ENCODE data around the gene REC114.

DNA sequence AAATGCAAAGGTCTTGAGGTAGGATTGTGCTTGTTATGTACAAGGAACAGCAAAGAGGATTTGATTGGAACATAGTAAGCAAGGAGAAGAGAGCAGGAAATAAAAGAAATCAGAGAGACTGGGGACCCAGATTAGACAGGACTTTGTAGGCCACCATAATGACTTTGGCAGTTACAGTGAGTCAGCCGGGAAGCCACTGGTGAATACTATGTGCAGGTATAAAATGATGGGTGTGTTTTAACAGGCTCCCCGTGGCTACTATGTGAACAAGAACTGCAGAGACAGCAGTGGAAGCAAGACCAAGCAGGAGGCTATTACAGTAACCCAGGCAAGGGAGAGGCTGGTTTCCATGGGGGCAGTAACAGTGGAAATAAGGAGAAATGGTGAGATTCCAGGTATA lies 135.1 kb downstream of the REC114 start:
- no peak for TF ChIP-seq POLR2A (IDR thresholded peaks at IDR 0.05; ENCODE audit: low read length)
- TF ChIP-seq GATA1 (IDR thresholded peaks at IDR 0.05; ENCODE audit: low read depth, low read length): no peak
